DOHH2 (cell line): Measurements from ENCODE around the gene SPHKAP.

Experiments used
- CTCF ChIP-seq: fragments of 200-600 bp; sonication (generic); IDR thresholded peaks from one replicate; pipeline ENCODE4 v1.5.1; 2014; ENCODE audit warnings: antibody characterized with exemption, mild to moderate bottlenecking, low read depth, low read length; ENCODE audit not compliant: poor library complexity, severe bottlenecking
- EZH2phosphoT487 ChIP-seq: fragments of 200-600 bp; sonication (generic); IDR thresholded peaks from 2 replicates; pipeline ENCODE4 v1.6.1; 2017; ENCODE audit warnings: borderline replicate concordance, mild to moderate bottlenecking, antibody characterized with exemption, low read length, moderate library complexity, mixed read lengths

- TF ChIP-seq CTCF (no peak), EZH2phosphoT487 (no peak)
These were observed 78.5 kb downstream of the SPHKAP start for GRCh38 chr2:228102949-228103348.
